DOHH2 (cell line): Measurements from ENCODE around the gene FYCO1.

Source experiments
- H3F3A ChIP-seq: fragments of 200-600 bp; sonication (generic), shearing (Covaris generic); 2 replicates; pipeline ENCODE4 v1.6.0; 2016; ENCODE audit warnings: antibody characterized with exemption, mild to moderate bottlenecking; ENCODE audit not compliant: control insufficient read depth, insufficient read depth
- H3K27ac ChIP-seq: fragments of 200-600 bp; sonication (generic); 2 replicates; pipeline ENCODE4 v1.5.1; 2014; ENCODE audit warnings: low read depth, mild to moderate bottlenecking, low read length, moderate library complexity
- H3K27me3 ChIP-seq: fragments of 200-600 bp; sonication (generic); 2 replicates; pipeline ENCODE4 v1.6.1; 2014; ENCODE audit warnings: mild to moderate bottlenecking, low read length, mixed read lengths; ENCODE audit not compliant: control insufficient read depth
- H3K36me3 ChIP-seq: fragments of 200-600 bp; sonication (generic); 2 replicates; pipeline ENCODE4 v1.6.1; 2014; ENCODE audit warnings: mild to moderate bottlenecking, low read length, moderate library complexity, mixed read lengths; ENCODE audit not compliant: control insufficient read depth
- H3K4me1 ChIP-seq: fragments of 200-600 bp; sonication (generic); 2 replicates; pipeline ENCODE4 v1.6.1; 2014; ENCODE audit warnings: mild to moderate bottlenecking, low read length, mixed read lengths; ENCODE audit not compliant: control insufficient read depth
- H3K4me2 ChIP-seq: fragments of 200-600 bp; sonication (generic); 2 replicates; pipeline ENCODE4 v1.6.0; 2014; ENCODE audit warnings: mild to moderate bottlenecking, low read length, moderate library complexity
- H3K4me3 ChIP-seq: fragments of 200-600 bp; sonication (generic); 2 replicates; pipeline ENCODE4 v1.5.1; 2014; ENCODE audit warnings: mild to moderate bottlenecking, low read length, mixed read lengths
- H3K79me2 ChIP-seq: fragments of 200-600 bp; sonication (generic); 2 replicates; pipeline ENCODE4 v1.6.1; 2014; ENCODE audit warnings: mild to moderate bottlenecking, low read length, mixed read lengths; ENCODE audit not compliant: control insufficient read depth
- H3K9me2 ChIP-seq: fragments of 200-600 bp; sonication (generic); replicated peaks from 2 replicates; pipeline ENCODE4 v1.6.1; 2014; ENCODE audit warnings: mild to moderate bottlenecking, low read length, mixed read lengths; ENCODE audit not compliant: control insufficient read depth
- H3K9me3 ChIP-seq: fragments of 200-600 bp; sonication (generic); 2 replicates; pipeline ENCODE4 v1.6.1; 2014; ENCODE audit warnings: antibody characterized with exemption, low read length, mixed read lengths; ENCODE audit not compliant: control insufficient read depth, insufficient read depth
- H4K20me1 ChIP-seq: fragments of 200-600 bp; sonication (generic); 2 replicates; pipeline ENCODE4 v1.6.0; 2014; ENCODE audit warnings: low read depth, mild to moderate bottlenecking, antibody characterized with exemption, low read length, moderate library complexity; ENCODE audit not compliant: control insufficient read depth, insufficient read depth
- EZH2phosphoT487 ChIP-seq: fragments of 200-600 bp; sonication (generic); IDR thresholded peaks from 2 replicates; pipeline ENCODE4 v1.6.1; 2017; ENCODE audit warnings: borderline replicate concordance, mild to moderate bottlenecking, antibody characterized with exemption, low read length, moderate library complexity, mixed read lengths
- TF ChIP-seq, protein P1 (sequence below): fragments of 200-600 bp; sonication (generic); IDR thresholded peaks from one replicate; pipeline ENCODE4 v1.5.1; 2014; ENCODE audit warnings: antibody characterized with exemption, mild to moderate bottlenecking, low read depth, low read length; ENCODE audit not compliant: poor library complexity, severe bottlenecking

Gene FYCO1

DNA sequence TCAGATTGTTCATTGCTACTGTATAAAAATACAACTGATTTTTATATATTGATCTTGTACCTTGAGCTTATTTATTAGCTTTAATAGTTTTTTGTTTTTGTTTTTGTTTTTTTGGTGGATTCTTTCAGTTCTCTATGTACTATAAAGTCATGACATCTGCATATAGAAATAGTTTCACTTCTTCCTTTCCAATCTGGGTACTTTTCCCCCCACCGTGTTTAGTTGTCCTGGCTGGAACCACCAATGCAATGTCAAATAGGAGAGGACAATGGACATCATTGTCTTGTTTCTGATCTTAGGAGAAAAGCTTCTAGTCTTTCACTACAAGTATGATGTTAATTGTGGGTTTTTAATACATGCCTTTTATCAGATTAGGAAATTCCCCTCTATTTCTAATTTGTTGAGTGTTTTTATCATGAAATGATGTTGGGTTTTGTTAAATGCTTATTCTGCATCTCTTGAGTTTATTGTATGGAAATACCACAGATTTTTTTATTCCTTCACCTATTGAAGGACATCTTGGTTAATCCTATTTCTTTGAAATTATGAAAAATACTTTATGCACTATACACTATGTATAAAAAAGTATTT lies 34.4 kb upstream of the FYCO1 start:
- Histone ChIP-seq H3K36me3 (no peaks in the 10 kb centered on the region), H3K27ac (no peak overlapping the region), H3K4me1 (0 out of 2 replicates have a peak, but pooled peaks cover 3% of the 10 kb centered on the region), H3K9me2 (no peaks in the 10 kb centered on the region), H3K4me3 (no peak overlapping the region), H4K20me1 (no peaks in the 10 kb centered on the region), H3K9me3 (peaks cover 22% of the 10 kb centered on the region; the same call in 1 of the 2 replicates), H3F3A (no peaks in the 10 kb centered on the region), H3K4me2 (no peak overlapping the region), H3K27me3 (no peaks in the 10 kb centered on the region), H3K79me2 (no peaks in the 10 kb centered on the region)
- TF ChIP-seq, protein P1, sequence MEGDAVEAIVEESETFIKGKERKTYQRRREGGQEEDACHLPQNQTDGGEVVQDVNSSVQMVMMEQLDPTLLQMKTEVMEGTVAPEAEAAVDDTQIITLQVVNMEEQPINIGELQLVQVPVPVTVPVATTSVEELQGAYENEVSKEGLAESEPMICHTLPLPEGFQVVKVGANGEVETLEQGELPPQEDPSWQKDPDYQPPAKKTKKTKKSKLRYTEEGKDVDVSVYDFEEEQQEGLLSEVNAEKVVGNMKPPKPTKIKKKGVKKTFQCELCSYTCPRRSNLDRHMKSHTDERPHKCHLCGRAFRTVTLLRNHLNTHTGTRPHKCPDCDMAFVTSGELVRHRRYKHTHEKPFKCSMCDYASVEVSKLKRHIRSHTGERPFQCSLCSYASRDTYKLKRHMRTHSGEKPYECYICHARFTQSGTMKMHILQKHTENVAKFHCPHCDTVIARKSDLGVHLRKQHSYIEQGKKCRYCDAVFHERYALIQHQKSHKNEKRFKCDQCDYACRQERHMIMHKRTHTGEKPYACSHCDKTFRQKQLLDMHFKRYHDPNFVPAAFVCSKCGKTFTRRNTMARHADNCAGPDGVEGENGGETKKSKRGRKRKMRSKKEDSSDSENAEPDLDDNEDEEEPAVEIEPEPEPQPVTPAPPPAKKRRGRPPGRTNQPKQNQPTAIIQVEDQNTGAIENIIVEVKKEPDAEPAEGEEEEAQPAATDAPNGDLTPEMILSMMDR, result no peak
- no peak for TF ChIP-seq EZH2phosphoT487

DNA sequence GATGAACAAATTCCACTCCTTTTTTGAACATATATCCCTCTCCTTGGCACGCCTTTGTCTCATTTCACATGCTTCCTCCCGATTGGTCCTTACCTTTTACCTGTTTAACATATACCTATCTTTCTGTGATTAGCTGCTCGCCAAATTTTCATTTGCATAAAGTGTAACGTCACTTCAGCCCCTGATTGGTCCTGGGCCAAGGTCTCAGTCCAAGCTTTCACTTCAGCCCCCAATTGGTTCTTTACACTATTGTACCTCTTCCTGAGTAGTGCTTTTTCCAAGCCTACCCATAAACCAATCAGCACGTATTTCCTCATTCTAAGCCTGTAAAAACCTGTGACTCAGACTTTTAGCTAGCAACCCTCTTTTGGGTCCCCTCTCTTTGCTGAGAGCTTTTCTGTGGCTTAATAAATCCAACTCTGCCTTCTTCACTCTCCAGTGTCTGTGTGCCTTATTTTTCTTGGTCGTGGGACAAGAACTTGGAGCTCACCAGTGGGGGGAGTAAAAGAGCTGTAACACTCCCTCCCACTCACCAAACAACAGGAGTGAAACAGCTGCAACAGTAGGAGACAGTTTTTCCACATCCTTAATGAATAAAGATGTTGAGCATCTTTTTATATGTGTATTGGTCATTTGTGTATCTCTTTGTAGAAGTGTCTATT lies 32.2 kb upstream of the FYCO1 start:
- H3K27ac ChIP-seq, result no peak overlapping the region
- no peak overlapping the region for H3K4me2 ChIP-seq
- no peaks in the 10 kb centered on the region for H3K36me3 ChIP-seq
- no peak for TF ChIP-seq EZH2phosphoT487
- TF ChIP-seq, protein P1, result no peak
- H3K79me2 ChIP-seq, result no peaks in the 10 kb centered on the region
- H3K4me1 ChIP-seq, result 0 out of 2 replicates have a peak, but pooled peaks cover 3% of the 10 kb centered on the region
- H3K9me3 ChIP-seq, result peaks cover 22% of the 10 kb centered on the region; the same call in 1 of the 2 replicates
- no peaks in the 10 kb centered on the region for H3K27me3 ChIP-seq
- no peaks in the 10 kb centered on the region for H3K9me2 ChIP-seq
- H3K4me3 ChIP-seq, result no peak overlapping the region
- H4K20me1 ChIP-seq, result no peaks in the 10 kb centered on the region
- no peaks in the 10 kb centered on the region for H3F3A ChIP-seq

GRCh38 chr3:46027021-46027705 lies 31.5 kb upstream of the FYCO1 start, which contains the start of gene XCR1:
XCR1 (minus strand) TSS chr3:46027483; CDS start chr3:46021947, 5,536 bp downstream.
- Histone ChIP-seq H3K4me3 (no peak within 1 kb of the TSS), H3K27me3 (no peaks in the 10 kb centered on the region), H3K9me2 (no peaks in the 10 kb centered on the region), H3K9me3 (peaks cover 20% of the 10 kb centered on the region; the same call in 1 of the 2 replicates), H3F3A (no peaks in the 10 kb centered on the region), H3K27ac (no peak within 1 kb of the TSS), H3K79me2 (no peaks in the 10 kb centered on the region), H3K36me3 (no peaks in the 10 kb centered on the region), H3K4me2 (no peak within 1 kb of the TSS), H4K20me1 (no peaks in the 10 kb centered on the region), H3K4me1 (0 out of 2 replicates have a peak, but pooled peaks cover 3% of the 10 kb centered on the region)
- TF ChIP-seq, protein P1, result no peak
- TF ChIP-seq EZH2phosphoT487, result no peak
